Measurements from ENCODE around the gene MARCHF4. TPM values are rescaled to one million over a fixed set of nuclear protein-coding genes. Genes with fewer than 3 reads are reported as not detected.

MARCHF4 gene
- total and polyA plus RNA-seq, 2 donors (not counting 3 experiments of a cell fraction or from before 2014, with no cell fraction given), result 11.7 to 21.5 TPM

DNA sequence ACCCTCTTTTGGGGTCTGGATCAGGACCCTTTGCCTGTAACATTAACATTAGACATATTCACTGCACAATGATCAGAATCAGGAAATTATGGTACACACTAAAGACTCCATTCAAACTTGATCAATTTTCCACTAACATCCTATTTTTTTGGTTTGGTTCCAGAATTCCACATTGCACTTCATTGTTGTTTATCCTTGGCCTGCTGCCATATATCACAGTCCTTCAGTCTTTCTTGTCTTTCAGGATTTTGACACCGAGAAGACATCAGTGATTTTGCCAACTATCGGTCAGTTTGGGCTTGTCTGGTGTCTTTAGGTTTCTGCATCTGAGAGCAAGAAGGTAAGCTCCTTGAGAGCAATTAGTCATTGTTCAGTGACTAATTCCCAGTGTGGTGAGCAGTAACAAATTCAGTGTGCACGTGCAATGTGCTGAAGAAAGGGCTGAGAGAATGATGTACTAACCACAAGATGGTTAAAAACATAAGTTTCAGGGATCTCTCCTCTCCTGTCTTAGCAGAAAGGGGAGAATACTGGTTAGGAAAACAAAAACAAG, 23.5 kb downstream of the MARCHF4 start:
- ChIA-PET POLR2A (no interaction called here), CTCF (interaction anchor here (1.1 to 2.0 kb wide), 4 partner anchors 9 to 55 kb away, joined by 3 to 6 read pairs (median 5); no protein-coding TSS in a partner anchor)
- intact Hi-C loops (cut with micrococcal nuclease), result loop anchor here (1.0 kb wide), 1 partner anchor 23 kb away; the partner anchor contains the start of gene MARCHF4
- H3K9me1 ChIP-seq (replicated peaks; ENCODE audit: control insufficient read depth, extremely low read depth, insufficient read depth, low read length), result no peaks in the 10 kb centered on the region
- FAIRE-seq (peak; percentile 87), DNase-seq (ENCODE audit: low read depth, low spot score) (peak; percentile 54)
- no peak overlapping the region for H3K27ac ChIP-seq (ENCODE audit: insufficient read depth, low read depth, low read length)
- no peak overlapping the region for H3K4me3 ChIP-seq (replicated peaks in 1 of 3; ENCODE audit: insufficient read depth in 1 of 3, low read depth in 1 of 3, low read length in 3 of 3)
- BruUV-seq (replicated peaks), result no TSS peak
- H3K4me1 ChIP-seq (ENCODE audit: control insufficient read depth, extremely low read depth, insufficient read depth, low read length), result peaks cover 13% of the 10 kb centered on the region
- H3K36me3 ChIP-seq (ENCODE audit: control insufficient read depth in 2 of 2, extremely low read depth in 1 of 2, insufficient read depth in 2 of 2, low read length in 2 of 2), result no peaks in the 10 kb centered on the region
- H3K9me3 ChIP-seq (replicated peaks; ENCODE audit: control insufficient read depth, insufficient read depth, low read length), result no peaks in the 10 kb centered on the region
- no peak overlapping the region for H3K4me2 ChIP-seq (ENCODE audit: insufficient read depth, low read length)
- peaks cover 2% of the 10 kb centered on the region for H3K79me2 ChIP-seq (ENCODE audit: control insufficient read depth, insufficient read depth, low read length)
- TF ChIP-seq JUN (IDR thresholded peaks at IDR 0.05; ENCODE audit: borderline replicate concordance, insufficient read depth, insufficient read length, low read depth) (peak; percentile 45), GATA2 (IDR thresholded peaks at IDR 0.05; ENCODE audit: insufficient read depth, insufficient read length, low read depth, low read length) (no peak), FOS (IDR thresholded peaks at IDR 0.05; ENCODE audit: borderline replicate concordance, insufficient read depth, low read length) (peak; percentile 61)
- TF ChIP-seq, protein P1, sequence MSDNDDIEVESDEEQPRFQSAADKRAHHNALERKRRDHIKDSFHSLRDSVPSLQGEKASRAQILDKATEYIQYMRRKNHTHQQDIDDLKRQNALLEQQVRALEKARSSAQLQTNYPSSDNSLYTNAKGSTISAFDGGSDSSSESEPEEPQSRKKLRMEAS (IDR thresholded peaks at IDR 0.05; ENCODE audit: insufficient read depth, insufficient read length), result no peak
- no peak overlapping the region for H2AFZ ChIP-seq (ENCODE audit: low read depth, low read length)
- dilution Hi-C loops (cut with MboI; ENCODE audit: extremely low pct_ligation_motif_present, low sequenced_read_pairs), result no loop called here
- no peaks in the 10 kb centered on the region for H3K27me3 ChIP-seq (ENCODE audit: control insufficient read depth in 2 of 2, insufficient read depth in 2 of 2, low read length in 2 of 2)
- no peaks in the 10 kb centered on the region for H4K20me1 ChIP-seq (replicated peaks; ENCODE audit: control insufficient read depth, extremely low read depth, insufficient read depth, low read length)
- H3K9ac ChIP-seq (replicated peaks; ENCODE audit: extremely low read depth, insufficient read depth, low read length), result no peak overlapping the region

- H3K4me3 ChIP-seq (replicated peaks in 1 of 3; ENCODE audit: insufficient read depth in 1 of 3, low read depth in 1 of 3, low read length in 3 of 3), result no peak overlapping the region
- FAIRE-seq, result peak; percentile 78
- ChIA-PET POLR2A (no interaction called here), CTCF (interaction anchor here (1.2 kb wide), 1 partner anchor 20 kb away, joined by 4 read pairs; no protein-coding TSS in a partner anchor)
- dilution Hi-C loops (cut with MboI; ENCODE audit: extremely low pct_ligation_motif_present, low sequenced_read_pairs) (no loop called here), intact Hi-C loops (cut with micrococcal nuclease) (no loop called here)
- H3K4me2 ChIP-seq (ENCODE audit: insufficient read depth, low read length), result peak overlapping the region; percentile 28
- no TSS peak for BruUV-seq (replicated peaks)
- no peaks in the 10 kb centered on the region for H3K9me1 ChIP-seq (replicated peaks; ENCODE audit: control insufficient read depth, extremely low read depth, insufficient read depth, low read length)
- peaks cover 13% of the 10 kb centered on the region for H3K4me1 ChIP-seq (ENCODE audit: control insufficient read depth, extremely low read depth, insufficient read depth, low read length)
- H3K9me3 ChIP-seq (replicated peaks; ENCODE audit: control insufficient read depth, insufficient read depth, low read length), result no peaks in the 10 kb centered on the region
- H3K9ac ChIP-seq (replicated peaks; ENCODE audit: extremely low read depth, insufficient read depth, low read length), result no peak overlapping the region
- DNase-seq (ENCODE audit: low read depth, low spot score), result peak; percentile 14
- H3K27ac ChIP-seq (ENCODE audit: insufficient read depth, low read depth, low read length), result no peak overlapping the region
- no peaks in the 10 kb centered on the region for H4K20me1 ChIP-seq (replicated peaks; ENCODE audit: control insufficient read depth, extremely low read depth, insufficient read depth, low read length)
- H2AFZ ChIP-seq (ENCODE audit: low read depth, low read length), result no peak overlapping the region
- no peaks in the 10 kb centered on the region for H3K36me3 ChIP-seq (ENCODE audit: control insufficient read depth in 2 of 2, extremely low read depth in 1 of 2, insufficient read depth in 2 of 2, low read length in 2 of 2)
- peaks cover 2% of the 10 kb centered on the region for H3K79me2 ChIP-seq (ENCODE audit: control insufficient read depth, insufficient read depth, low read length)
- no peak for TF ChIP-seq MYC (IDR thresholded peaks at IDR 0.05; ENCODE audit: low read depth, low read length)
- no peak for TF ChIP-seq GATA2 (IDR thresholded peaks at IDR 0.05; ENCODE audit: insufficient read depth, insufficient read length, low read depth, low read length)
- TF ChIP-seq POLR2AphosphoS5 (IDR thresholded peaks at IDR 0.05; ENCODE audit: insufficient read depth, low read depth, low read length), result no peak
- TF ChIP-seq, protein P2, sequence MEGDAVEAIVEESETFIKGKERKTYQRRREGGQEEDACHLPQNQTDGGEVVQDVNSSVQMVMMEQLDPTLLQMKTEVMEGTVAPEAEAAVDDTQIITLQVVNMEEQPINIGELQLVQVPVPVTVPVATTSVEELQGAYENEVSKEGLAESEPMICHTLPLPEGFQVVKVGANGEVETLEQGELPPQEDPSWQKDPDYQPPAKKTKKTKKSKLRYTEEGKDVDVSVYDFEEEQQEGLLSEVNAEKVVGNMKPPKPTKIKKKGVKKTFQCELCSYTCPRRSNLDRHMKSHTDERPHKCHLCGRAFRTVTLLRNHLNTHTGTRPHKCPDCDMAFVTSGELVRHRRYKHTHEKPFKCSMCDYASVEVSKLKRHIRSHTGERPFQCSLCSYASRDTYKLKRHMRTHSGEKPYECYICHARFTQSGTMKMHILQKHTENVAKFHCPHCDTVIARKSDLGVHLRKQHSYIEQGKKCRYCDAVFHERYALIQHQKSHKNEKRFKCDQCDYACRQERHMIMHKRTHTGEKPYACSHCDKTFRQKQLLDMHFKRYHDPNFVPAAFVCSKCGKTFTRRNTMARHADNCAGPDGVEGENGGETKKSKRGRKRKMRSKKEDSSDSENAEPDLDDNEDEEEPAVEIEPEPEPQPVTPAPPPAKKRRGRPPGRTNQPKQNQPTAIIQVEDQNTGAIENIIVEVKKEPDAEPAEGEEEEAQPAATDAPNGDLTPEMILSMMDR (IDR thresholded peaks at IDR 0.05; ENCODE audit: extremely low read depth in 1 of 2, insufficient read depth in 1 of 2, low read depth in 1 of 2, low read length in 2 of 2), result no peak
- no peak for TF ChIP-seq EZH2 (IDR thresholded peaks at IDR 0.05; ENCODE audit: borderline replicate concordance, low read depth, low read length, severe bottlenecking)
- no peak for TF ChIP-seq POLR2A (IDR thresholded peaks at IDR 0.05; ENCODE audit: low read depth, low read length)
- TF ChIP-seq JUN (IDR thresholded peaks at IDR 0.05; ENCODE audit: borderline replicate concordance, insufficient read depth, insufficient read length, low read depth), result no peak
- TF ChIP-seq FOS (IDR thresholded peaks at IDR 0.05; ENCODE audit: borderline replicate concordance, insufficient read depth, low read length), result no peak
- TF ChIP-seq, protein P1 (IDR thresholded peaks at IDR 0.05; ENCODE audit: insufficient read depth, insufficient read length), result no peak
- no peaks in the 10 kb centered on the region for H3K27me3 ChIP-seq (ENCODE audit: control insufficient read depth in 2 of 2, insufficient read depth in 2 of 2, low read length in 2 of 2)
Measured at GRCh38 chr2:216346781-216347180, 25.5 kb downstream of the MARCHF4 start.

Measured in endothelial cell of umbilical vein (primary cell).